ENCODE results near the gene GRAP.

DNA sequence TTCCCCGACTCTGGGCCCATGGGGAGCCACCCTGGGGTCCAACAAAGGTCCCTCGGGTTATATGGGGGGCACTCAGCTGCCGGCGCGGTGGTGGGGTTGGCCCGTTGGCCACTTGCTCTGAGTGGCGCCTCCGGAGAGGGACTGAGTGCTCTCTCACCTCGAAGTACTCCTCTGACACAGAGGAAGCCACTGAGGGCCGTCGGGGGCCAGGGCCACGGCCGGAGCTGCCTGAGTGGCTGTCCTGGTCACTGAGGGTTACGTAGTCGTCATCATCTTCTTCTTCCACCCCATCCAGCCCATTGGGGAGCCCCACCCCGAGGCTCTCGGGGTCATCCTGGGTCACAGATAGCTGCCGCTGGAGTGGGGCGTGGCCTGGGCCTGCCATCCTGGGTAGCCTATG is 69.1 kb downstream of the GRAP start:
- TF ChIP-seq, protein P1, sequence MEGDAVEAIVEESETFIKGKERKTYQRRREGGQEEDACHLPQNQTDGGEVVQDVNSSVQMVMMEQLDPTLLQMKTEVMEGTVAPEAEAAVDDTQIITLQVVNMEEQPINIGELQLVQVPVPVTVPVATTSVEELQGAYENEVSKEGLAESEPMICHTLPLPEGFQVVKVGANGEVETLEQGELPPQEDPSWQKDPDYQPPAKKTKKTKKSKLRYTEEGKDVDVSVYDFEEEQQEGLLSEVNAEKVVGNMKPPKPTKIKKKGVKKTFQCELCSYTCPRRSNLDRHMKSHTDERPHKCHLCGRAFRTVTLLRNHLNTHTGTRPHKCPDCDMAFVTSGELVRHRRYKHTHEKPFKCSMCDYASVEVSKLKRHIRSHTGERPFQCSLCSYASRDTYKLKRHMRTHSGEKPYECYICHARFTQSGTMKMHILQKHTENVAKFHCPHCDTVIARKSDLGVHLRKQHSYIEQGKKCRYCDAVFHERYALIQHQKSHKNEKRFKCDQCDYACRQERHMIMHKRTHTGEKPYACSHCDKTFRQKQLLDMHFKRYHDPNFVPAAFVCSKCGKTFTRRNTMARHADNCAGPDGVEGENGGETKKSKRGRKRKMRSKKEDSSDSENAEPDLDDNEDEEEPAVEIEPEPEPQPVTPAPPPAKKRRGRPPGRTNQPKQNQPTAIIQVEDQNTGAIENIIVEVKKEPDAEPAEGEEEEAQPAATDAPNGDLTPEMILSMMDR (IDR thresholded peaks at IDR 0.05 in 8 of 11, conservative IDR thresholded peaks at IDR 0.05 in 3 of 11), result no peak
- TF ChIP-seq POLR2A (IDR thresholded peaks at IDR 0.05) (no peak), POLR2AphosphoS5 (IDR thresholded peaks at IDR 0.05) (no peak)
